ENCODE data around the gene SLC22A13.
"Not testable (repeated sequence)": the region's sequence is repeated elsewhere in the genome, so short reads cannot be mapped to it uniquely, and the experiment has no call there.

SLC22A13 gene

GRCh38 chr3:38264353-38264771 lies 1.2 kb upstream of the SLC22A13 start:
- in situ Hi-C loops (cut with MboI; ENCODE audit: low sequenced_read_pairs) = no loop called here

DNA sequence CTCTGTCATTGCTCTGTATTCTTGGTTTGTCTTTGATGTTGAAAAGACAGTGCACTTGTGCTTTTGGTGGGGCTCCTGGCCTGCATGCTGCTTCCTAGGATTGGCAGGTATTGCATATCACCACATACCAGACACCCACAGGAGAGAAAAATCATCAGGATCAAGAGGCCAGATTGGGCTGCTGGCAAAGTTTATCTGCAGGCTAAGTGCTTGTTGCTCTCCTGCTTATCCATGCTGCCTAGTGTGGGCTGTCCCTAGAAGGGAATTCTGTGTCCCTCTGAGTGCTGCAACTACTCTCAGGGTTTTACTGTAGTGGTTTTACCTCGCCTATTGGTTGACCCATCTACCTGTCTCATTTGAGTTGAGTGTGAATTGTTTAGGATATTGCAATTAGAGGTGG lies 833 bp upstream of the SLC22A13 start:
- in situ Hi-C loops (cut with MboI; ENCODE audit: low sequenced_read_pairs) = no loop called here

- in situ Hi-C loops (cut with MboI; ENCODE audit: low sequenced_read_pairs) = no loop called here
Observed at GRCh38 chr3:38266810-38267209, 1.2 kb downstream of the SLC22A13 start.

GRCh38 chr3:38267662-38268061 lies 2.0 kb downstream of the SLC22A13 start:
- in situ Hi-C loops (cut with MboI; ENCODE audit: low sequenced_read_pairs) = no loop called here

- in situ Hi-C loops (cut with MboI; ENCODE audit: low sequenced_read_pairs) = no loop called here
Observed at GRCh38 chr3:38268087-38268486, 2.5 kb downstream of the SLC22A13 start.

- in situ Hi-C loops (cut with MboI; ENCODE audit: low sequenced_read_pairs) = no loop called here
Observed at GRCh38 chr3:38268522-38268921, 2.9 kb downstream of the SLC22A13 start.

DNA sequence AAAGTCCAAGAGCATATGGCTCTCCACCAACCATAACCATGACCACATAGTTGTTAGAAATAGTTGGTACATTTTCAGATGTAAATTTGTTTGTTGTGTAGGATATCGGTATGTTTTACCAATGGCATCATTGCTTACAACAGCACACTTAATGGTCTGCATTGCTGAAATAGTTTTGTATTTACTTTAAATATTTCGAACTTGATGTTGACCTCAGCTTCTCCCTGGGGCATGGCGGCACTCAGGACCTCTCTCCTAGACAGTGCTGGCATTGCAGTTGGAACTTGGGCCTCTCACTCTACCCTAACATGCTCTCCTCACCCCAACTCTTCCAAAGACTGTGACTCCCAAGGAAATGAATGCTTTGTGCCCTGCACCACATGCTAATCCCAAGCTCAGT lies 5.0 kb downstream of the SLC22A13 start:
- in situ Hi-C loops (cut with MboI; ENCODE audit: low sequenced_read_pairs) = no loop called here

DNA sequence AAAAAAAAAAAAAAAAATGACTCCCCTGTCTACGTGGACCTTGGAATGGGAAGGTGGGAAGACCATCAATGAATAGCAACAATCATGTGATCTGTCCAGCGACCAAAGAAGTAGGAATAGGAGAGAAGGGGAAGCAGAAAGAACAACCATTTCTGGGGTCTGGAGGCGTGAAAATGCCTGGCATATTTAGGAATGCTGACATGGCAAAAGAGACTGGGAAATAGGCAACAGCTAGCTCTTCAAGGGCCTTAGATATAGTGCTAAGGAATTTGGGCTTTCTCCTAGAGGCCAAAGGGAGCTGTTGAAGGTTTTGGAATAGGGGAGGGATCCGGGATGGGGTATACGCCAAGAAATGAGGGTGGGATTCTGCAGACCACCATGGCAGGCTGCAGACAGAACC lies 5.9 kb downstream of the SLC22A13 start:
- in situ Hi-C loops (cut with MboI; ENCODE audit: low sequenced_read_pairs) = no loop called here

DNA sequence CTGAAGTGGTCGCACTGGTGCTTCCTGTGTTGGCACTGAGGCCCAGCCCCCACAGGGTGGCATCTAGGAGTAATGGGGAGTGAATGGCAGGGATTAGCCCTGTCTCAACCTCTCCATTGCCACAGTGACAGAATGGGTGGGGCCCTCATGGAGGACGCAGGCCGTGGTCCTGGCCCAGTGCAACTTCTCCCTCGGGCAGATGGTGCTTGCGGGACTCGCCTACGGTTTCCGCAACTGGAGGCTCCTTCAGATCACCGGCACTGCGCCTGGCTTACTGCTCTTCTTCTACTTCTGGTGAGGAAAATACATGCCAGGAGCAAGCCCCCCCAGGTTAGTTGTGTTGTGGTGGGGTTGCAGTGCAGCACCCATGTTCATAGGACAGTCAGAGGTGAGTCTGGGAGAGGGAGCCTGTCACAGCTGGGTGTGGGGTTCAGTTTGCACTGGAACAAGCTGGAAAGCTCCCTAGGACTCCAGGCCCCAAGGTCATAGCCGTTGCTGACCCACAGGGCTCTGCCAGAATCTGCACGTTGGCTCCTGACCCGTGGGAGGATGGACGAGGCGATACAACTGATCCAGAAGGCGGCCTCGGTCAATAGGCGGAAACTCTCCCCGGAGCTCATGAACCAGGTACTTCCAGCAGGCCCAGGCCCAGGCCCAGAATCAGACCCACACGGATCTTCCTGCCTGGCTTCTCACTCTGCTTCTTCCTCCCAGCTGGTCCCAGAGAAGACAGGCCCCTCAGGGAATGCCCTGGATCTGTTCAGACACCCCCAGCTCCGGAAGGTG lies 9.4 kb downstream of the SLC22A13 start:
- in situ Hi-C loops (cut with MboI; ENCODE audit: low sequenced_read_pairs) = no loop called here

DNA sequence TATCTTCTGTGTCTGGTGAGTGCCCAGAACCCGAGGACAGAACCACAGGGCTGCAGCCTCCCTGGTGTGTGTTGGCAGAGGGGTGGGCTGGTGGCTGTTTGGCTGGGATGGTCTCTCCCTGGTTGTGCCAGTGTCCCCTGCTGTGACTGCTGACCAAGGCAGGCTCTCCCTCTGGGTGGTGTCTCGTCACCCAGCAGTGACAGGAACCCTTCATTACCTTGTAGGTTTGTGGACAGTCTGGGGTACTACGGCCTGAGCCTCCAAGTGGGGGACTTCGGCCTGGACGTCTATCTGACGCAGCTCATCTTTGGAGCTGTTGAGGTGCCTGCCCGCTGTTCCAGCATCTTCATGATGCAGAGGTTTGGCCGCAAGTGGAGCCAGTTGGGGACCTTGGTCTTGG lies 10.0 kb downstream of the SLC22A13 start:
- in situ Hi-C loops (cut with MboI; ENCODE audit: low sequenced_read_pairs) = no loop called here

- in situ Hi-C loops (cut with MboI; ENCODE audit: low sequenced_read_pairs) = no loop called here
Observed at GRCh38 chr3:38276081-38276916, 10.7 kb downstream of the SLC22A13 start.

DNA sequence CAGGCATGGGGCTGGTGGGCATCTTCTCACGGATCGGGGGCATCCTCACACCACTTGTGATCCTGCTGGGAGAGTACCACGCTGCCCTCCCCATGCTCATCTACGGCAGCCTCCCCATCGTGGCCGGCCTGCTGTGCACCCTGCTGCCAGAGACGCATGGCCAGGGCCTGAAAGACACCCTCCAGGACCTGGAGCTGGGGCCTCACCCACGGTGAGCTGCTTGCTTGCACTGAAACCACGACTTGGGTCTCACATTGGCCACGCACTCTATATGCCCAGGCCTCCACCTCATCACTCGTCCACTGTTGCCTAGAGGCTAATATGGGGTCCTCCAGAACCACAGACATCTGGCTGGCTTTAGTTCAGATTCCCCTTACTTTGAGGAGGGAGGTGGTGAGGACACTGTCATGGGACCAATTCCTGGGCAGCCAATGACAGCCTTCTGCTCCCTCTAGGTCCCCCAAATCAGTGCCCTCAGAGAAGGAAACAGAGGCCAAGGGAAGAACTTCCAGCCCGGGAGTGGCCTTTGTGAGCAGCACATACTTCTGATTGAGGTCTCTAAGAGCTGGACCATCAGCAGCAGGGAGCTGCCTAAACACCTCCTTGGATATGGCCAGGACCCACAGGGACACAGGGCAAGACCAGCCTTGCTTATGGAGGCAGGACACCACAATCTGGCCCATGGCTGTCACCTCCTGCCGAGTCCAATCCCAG lies 11.5 kb downstream of the SLC22A13 start:
- in situ Hi-C loops (cut with MboI; ENCODE audit: low sequenced_read_pairs) = no loop called here

- in situ Hi-C loops (cut with MboI; ENCODE audit: low sequenced_read_pairs) = no loop called here
Observed at GRCh38 chr3:38278841-38279240, 13.2 kb downstream of the SLC22A13 start.

GRCh38 chr3:38281895-38282686 lies 16.5 kb downstream of the SLC22A13 start, which contains the start of gene SLC22A14:
Gene SLC22A14, plus strand, starts transcription at chr3:38282294. Its CDS starts 23,733 bp downstream, at chr3:38306027.
- in situ Hi-C loops (cut with MboI; ENCODE audit: low sequenced_read_pairs) = no loop called here

- in situ Hi-C loops (cut with MboI; ENCODE audit: low sequenced_read_pairs) = no loop called here
Observed at GRCh38 chr3:38283810-38284755, 18.5 kb downstream of the SLC22A13 start.

DNA sequence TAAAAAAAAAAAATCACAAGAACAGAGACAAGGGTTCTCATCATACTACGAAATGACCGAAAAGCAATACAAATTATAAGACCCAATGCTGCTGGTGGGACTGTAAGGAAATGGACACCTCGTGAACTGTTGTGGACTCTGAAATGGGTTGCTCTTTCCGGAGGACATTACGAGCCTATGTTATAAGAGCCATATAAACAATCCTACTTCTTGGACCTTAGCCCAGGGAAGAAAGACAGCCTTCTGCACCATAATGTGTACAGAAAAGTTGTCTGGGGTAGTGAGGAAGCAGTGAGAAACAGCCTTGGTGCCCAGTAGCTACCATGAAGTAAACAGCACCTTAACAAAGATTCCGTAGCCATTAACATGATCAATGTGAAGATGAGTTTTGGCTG lies 19.1 kb downstream of the SLC22A13 start:
- in situ Hi-C loops (cut with MboI; ENCODE audit: low sequenced_read_pairs) = no loop called here

DNA sequence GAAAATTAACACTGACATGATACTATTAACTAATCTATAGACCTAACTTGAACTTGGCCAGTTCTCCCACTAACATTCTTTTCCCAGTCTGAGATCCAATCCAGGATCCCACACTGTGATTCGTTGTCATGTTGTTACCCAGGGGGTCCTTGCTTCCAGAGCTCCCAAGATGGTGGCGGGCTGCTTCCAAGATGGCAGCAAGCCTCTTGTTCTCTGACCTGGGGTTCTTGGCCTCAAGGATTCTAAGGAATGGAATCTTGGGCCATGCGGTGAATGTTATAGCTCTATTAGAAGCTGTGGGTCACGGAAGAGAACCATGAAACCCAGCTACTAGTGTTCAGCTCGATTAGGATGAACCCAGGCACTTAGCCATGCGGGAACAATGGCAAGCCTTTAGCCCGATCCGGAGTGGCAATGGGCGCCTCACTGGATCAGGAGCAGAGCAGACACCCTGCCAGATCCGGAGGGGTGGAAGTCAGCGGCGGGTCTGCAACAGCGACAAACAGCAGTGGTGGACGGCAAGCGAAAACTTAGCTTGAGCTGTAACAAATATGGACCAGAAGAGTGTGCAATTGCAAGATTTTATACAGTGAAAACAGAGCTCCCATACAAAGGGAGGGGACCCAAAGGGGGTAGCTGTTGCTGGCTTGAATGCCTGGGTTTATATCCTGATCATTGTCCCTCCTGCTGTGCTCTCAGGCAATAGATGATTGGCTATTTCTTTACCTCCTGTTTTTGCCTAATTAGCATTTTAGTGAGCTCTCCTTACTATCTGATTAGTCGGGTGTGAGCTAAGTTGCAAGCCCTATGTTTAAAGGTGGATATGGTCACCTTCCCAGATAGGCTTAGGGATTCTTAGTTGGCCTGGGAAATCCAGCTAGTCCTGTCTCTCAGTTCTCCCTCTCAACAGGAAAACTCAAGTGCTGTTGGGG lies 23.9 kb downstream of the SLC22A13 start:
- in situ Hi-C loops (cut with MboI; ENCODE audit: low sequenced_read_pairs) = not testable (repeated sequence)

DNA sequence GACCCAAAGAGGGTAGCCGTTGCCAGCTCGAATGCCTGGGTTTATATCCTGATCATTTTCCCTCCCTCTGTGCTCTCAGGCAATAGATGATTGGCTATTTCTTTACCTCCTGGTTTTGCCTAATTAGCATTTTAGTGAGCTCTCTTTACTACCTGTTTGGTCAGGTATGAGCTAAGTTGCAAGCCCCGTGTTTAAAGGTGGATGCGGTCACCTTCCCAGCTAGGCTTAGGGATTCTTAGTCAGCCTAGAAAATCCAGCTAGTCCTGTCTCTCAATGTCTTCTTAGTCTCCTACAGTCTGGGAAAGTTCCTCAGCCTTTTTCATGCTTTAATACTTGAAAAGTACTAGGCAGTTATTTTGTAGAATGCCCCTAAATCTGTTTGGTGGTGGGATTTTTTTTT lies 31.4 kb downstream of the SLC22A13 start:
- in situ Hi-C loops (cut with MboI; ENCODE audit: low sequenced_read_pairs) = not testable (repeated sequence)

Measured in hTERT RPE-1 (cell line).